Testis (tissue), 2 donors: Measurements from ENCODE around the gene STAP1.

Experiments used
- CTCF ChIP-seq, 3 experiments: fragments of 450-650 bp in 2 of 3; fragments of 200-600 bp in 1 of 3; sonication (generic) in 1 of 3; IDR thresholded peaks; one replicate each; pipeline ENCODE4 v1.5.1; 2016 to 2019; ENCODE audit warnings: antibody characterized with exemption in 3 of 3, mild to moderate bottlenecking in 2 of 3, moderate library complexity in 1 of 3
- POLR2A ChIP-seq: fragments of 450-650 bp; IDR thresholded peaks from one replicate; pipeline ENCODE4 v1.6.1; 2017; ENCODE audit warnings: antibody characterized with exemption, mild to moderate bottlenecking, moderate library complexity

- TF ChIP-seq CTCF (IDR thresholded peaks at IDR 0.05) (no peak), POLR2A (no peak)
These were observed 58.0 kb downstream of the STAP1 start for GRCh38 chr4:67616478-67616877.
